ENCODE measurements around the gene TENT5C.

Gene TENT5C

DNA sequence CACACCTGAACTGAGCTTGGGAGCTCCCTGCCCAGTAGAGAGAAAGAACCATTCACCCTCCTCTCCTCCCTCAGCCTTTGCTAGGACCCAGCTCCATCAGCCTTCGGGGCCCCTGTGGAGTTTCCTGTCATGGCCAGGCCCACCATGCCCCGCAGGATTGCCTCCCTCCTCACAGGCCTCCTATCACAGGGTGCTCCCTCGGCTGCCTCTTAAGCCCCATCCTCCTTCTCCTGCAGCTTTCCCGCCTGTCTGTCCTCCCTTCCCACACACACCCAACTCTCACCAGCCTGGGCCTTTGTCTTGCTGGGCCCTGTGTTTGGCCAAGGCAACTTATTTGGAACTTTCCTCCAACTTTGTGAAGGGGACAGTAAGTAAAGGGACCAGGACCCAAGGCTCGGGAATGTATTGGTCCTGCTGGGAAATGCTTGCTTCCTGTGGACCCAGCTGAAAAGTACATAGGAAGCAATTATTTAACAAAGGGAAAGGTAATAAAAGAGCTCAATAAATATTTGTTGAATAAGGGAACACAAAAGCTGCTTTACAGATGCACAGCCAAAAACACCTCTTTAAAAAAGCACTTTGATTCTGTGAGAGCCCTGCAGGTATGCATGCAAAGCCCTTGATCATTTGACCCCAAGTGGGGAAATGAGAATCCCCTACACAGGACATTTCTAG lies 31.6 kb upstream of the TENT5C start:
- Histone ChIP-seq H3K4me3 (ENCODE audit: low read depth in 1 of 2, low read length in 2 of 2) (no peak overlapping the region), H3K27me3 (ENCODE audit: low read depth, low read length) (no peaks in the 10 kb centered on the region), H3K27ac (ENCODE audit: low read length) (no peak overlapping the region), H3K4me1 (ENCODE audit: control insufficient read depth in 1 of 2, insufficient read depth in 2 of 2, low read length in 2 of 2) (no peaks in the 10 kb centered on the region), H3K36me3 (ENCODE audit: control insufficient read depth in 1 of 2, insufficient read depth in 2 of 2, low read length in 2 of 2) (no peaks in the 10 kb centered on the region), H3K9me3 (ENCODE audit: control insufficient read depth in 1 of 2, low read length in 2 of 2) (no peaks in the 10 kb centered on the region)

DNA sequence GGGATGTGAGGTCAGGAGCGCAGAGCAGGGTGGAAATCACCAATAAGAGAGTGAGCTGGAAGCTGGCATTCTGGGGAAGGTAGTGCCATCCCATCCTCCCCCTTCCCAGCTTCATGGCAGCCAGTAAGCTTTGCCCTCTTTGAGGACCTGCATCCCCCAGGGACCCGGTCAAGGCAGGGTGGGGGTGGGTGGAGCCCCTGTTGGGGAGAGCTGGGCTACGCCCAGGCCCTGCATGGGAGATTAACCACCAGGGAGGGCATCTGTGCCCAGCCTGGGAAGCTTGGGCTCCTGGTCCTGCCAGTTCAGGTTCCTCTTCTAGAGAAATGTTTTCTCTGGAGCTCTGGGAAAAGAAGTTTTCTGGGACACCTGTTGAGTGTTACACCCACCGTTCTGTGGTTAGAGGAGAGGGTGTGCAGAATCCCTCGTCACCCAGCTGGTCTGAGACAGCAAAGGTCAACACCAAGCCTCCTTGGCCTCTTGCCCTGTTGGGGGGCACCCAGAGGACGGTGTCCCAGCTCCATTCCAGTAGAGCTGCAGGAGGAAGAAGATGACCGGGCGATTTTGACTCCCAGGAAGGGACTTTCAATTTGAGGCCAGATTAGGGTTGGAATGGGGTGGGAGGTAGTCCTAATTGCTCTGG lies 30.1 kb upstream of the TENT5C start:
- Histone ChIP-seq H3K9me3 (ENCODE audit: control insufficient read depth in 1 of 2, low read length in 2 of 2) (no peaks in the 10 kb centered on the region), H3K4me3 (ENCODE audit: low read depth in 1 of 2, low read length in 2 of 2) (no peak overlapping the region), H3K27me3 (ENCODE audit: low read depth, low read length) (no peaks in the 10 kb centered on the region)

GRCh38 chr1:117576236-117576635 lies 29.6 kb upstream of the TENT5C start:
- Histone ChIP-seq H3K27me3 (ENCODE audit: low read depth, low read length) (no peaks in the 10 kb centered on the region), H3K4me3 (ENCODE audit: low read depth in 1 of 2, low read length in 2 of 2) (no peak overlapping the region), H3K36me3 (ENCODE audit: control insufficient read depth in 1 of 2, insufficient read depth in 2 of 2, low read length in 2 of 2) (no peaks in the 10 kb centered on the region), H3K27ac (ENCODE audit: low read length) (no peak overlapping the region), H3K9me3 (ENCODE audit: control insufficient read depth in 1 of 2, low read length in 2 of 2) (no peaks in the 10 kb centered on the region), H3K4me1 (ENCODE audit: control insufficient read depth in 1 of 2, insufficient read depth in 2 of 2, low read length in 2 of 2) (no peaks in the 10 kb centered on the region)

More for the DNA sequence above, 30.1 kb upstream of the TENT5C start:
- Histone ChIP-seq H3K27ac (ENCODE audit: low read length) (no peak overlapping the region), H3K36me3 (ENCODE audit: control insufficient read depth in 1 of 2, insufficient read depth in 2 of 2, low read length in 2 of 2) (no peaks in the 10 kb centered on the region), H3K4me1 (ENCODE audit: control insufficient read depth in 1 of 2, insufficient read depth in 2 of 2, low read length in 2 of 2) (no peaks in the 10 kb centered on the region)

DNA sequence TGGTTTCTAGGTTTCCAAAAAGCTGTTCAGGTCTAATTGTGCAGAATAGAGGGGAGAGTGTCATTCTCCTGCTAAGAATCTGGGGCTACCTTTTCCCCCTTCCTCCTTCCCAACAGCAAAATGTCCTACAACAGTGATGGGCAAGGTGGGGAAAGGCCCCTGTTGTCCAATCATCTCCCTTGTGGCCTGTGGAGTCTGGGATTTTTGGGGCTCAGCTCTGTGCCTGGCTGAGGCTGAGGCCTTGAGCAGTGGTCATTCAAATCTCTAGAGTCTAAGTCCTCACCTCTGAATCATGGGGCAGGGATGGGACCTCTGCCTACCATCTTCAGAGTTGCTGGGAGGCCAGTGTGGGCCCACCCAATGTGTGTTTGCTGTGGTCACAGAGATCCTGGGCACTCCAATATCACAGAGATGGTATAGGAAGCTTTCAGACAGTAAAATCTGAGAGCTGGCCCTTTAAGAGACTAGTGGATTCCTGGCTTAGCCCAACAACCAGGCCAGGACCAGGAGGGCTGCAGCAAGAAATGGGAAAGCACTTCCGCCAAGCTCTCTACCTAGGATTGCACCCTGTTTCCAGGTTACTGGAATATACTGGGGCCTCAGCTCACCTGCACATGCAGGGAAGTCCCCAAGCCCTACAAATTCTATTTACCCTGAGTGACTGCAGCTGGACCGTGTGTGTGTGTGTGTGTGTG lies 28.5 kb upstream of the TENT5C start:
- H3K9me3 ChIP-seq (ENCODE audit: control insufficient read depth in 1 of 2, low read length in 2 of 2), result no peaks in the 10 kb centered on the region
- H3K4me3 ChIP-seq (ENCODE audit: low read depth in 1 of 2, low read length in 2 of 2), result no peak overlapping the region
- no peak overlapping the region for H3K27ac ChIP-seq (ENCODE audit: low read length)
- no peaks in the 10 kb centered on the region for H3K27me3 ChIP-seq (ENCODE audit: low read depth, low read length)
- no peaks in the 10 kb centered on the region for H3K36me3 ChIP-seq (ENCODE audit: control insufficient read depth in 1 of 2, insufficient read depth in 2 of 2, low read length in 2 of 2)
- no peaks in the 10 kb centered on the region for H3K4me1 ChIP-seq (ENCODE audit: control insufficient read depth in 1 of 2, insufficient read depth in 2 of 2, low read length in 2 of 2)

DNA sequence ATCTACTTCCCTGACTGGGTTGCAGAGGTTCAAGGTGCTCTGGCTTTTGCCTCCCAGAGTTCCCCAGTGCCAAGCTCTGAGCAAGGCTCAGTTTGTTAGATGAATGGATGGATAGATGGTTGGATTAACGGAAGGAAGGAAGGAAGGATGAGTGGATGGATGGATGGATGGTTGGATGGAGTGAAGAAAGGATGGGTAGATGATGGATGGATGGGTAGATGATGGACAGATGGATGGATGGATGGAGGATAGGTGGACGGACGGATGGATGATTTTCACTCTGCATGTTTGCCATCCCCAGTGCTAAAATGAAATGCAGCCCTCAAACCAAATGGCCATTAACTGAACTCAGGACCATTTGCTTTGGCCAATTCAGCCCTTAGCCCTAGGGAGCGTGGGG lies 27.4 kb upstream of the TENT5C start:
- H3K36me3 ChIP-seq (ENCODE audit: control insufficient read depth in 1 of 2, insufficient read depth in 2 of 2, low read length in 2 of 2), result no peaks in the 10 kb centered on the region
- H3K27ac ChIP-seq (ENCODE audit: low read length), result no peak overlapping the region

DNA sequence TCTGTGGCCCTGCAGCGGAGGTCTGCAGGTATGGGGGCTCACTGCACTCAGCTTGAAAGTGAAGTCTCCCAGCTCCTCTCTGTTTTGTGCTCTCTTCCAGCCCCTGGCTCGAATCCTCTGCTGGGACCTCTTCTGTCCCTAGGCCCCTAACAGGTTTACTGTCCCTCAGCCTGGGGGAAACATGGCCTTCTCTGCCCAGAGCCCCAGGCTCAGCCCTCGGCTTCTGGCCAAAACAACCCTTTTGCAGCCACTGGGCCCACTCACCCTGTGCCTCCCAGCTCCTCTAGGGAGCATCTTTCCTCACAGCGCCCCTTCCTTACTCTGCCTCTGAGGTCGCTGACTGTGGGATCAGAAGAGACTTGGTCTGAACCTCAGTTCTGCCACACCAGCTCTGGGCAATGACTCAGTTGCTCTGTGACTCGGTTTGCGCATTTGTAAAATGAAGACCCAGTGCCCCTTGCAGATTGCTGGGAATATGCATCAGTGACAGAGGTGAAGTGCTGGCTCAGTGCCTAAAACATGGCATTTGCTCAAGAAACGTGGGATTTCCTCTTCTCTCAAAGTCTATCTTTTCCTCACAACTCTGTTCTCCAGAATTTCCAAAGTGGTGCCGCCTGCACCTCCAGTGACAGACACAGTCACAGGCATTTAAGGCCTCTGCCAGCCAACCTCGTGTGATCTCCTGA lies 26.5 kb upstream of the TENT5C start:
- H3K36me3 ChIP-seq (ENCODE audit: control insufficient read depth in 1 of 2, insufficient read depth in 2 of 2, low read length in 2 of 2), result no peaks in the 10 kb centered on the region
- no peaks in the 10 kb centered on the region for H3K4me1 ChIP-seq (ENCODE audit: control insufficient read depth in 1 of 2, insufficient read depth in 2 of 2, low read length in 2 of 2)
- H3K4me3 ChIP-seq (ENCODE audit: low read depth in 1 of 2, low read length in 2 of 2), result no peak overlapping the region
- no peaks in the 10 kb centered on the region for H3K9me3 ChIP-seq (ENCODE audit: control insufficient read depth in 1 of 2, low read length in 2 of 2)
- H3K27me3 ChIP-seq (ENCODE audit: low read depth, low read length), result no peaks in the 10 kb centered on the region
- H3K27ac ChIP-seq (ENCODE audit: low read length), result no peak overlapping the region

More for the DNA sequence above, 27.4 kb upstream of the TENT5C start:
- no peaks in the 10 kb centered on the region for H3K4me1 ChIP-seq (ENCODE audit: control insufficient read depth in 1 of 2, insufficient read depth in 2 of 2, low read length in 2 of 2)
- no peaks in the 10 kb centered on the region for H3K27me3 ChIP-seq (ENCODE audit: low read depth, low read length)
- H3K4me3 ChIP-seq (ENCODE audit: low read depth in 1 of 2, low read length in 2 of 2), result no peak overlapping the region
- H3K9me3 ChIP-seq (ENCODE audit: control insufficient read depth in 1 of 2, low read length in 2 of 2), result no peaks in the 10 kb centered on the region

GRCh38 chr1:117580436-117580835 lies 25.4 kb upstream of the TENT5C start:
- H3K9me3 ChIP-seq (ENCODE audit: control insufficient read depth in 1 of 2, low read length in 2 of 2), result no peaks in the 10 kb centered on the region
- H3K36me3 ChIP-seq (ENCODE audit: control insufficient read depth in 1 of 2, insufficient read depth in 2 of 2, low read length in 2 of 2), result no peaks in the 10 kb centered on the region
- no peaks in the 10 kb centered on the region for H3K4me1 ChIP-seq (ENCODE audit: control insufficient read depth in 1 of 2, insufficient read depth in 2 of 2, low read length in 2 of 2)
- H3K27me3 ChIP-seq (ENCODE audit: low read depth, low read length), result no peaks in the 10 kb centered on the region
- no peak overlapping the region for H3K4me3 ChIP-seq (ENCODE audit: low read depth in 1 of 2, low read length in 2 of 2)
- no peak overlapping the region for H3K27ac ChIP-seq (ENCODE audit: low read length)

GRCh38 chr1:117580882-117581281 lies 25.0 kb upstream of the TENT5C start:
- Histone ChIP-seq H3K36me3 (ENCODE audit: control insufficient read depth in 1 of 2, insufficient read depth in 2 of 2, low read length in 2 of 2) (no peaks in the 10 kb centered on the region), H3K4me3 (ENCODE audit: low read depth in 1 of 2, low read length in 2 of 2) (no peak overlapping the region), H3K27me3 (ENCODE audit: low read depth, low read length) (no peaks in the 10 kb centered on the region), H3K9me3 (ENCODE audit: control insufficient read depth in 1 of 2, low read length in 2 of 2) (no peaks in the 10 kb centered on the region), H3K4me1 (ENCODE audit: control insufficient read depth in 1 of 2, insufficient read depth in 2 of 2, low read length in 2 of 2) (no peaks in the 10 kb centered on the region), H3K27ac (ENCODE audit: low read length) (no peak overlapping the region)

- Histone ChIP-seq H3K4me3 (ENCODE audit: low read depth in 1 of 2, low read length in 2 of 2) (no peak overlapping the region), H3K27ac (ENCODE audit: low read length) (no peak overlapping the region), H3K27me3 (ENCODE audit: low read depth, low read length) (no peaks in the 10 kb centered on the region), H3K36me3 (ENCODE audit: control insufficient read depth in 1 of 2, insufficient read depth in 2 of 2, low read length in 2 of 2) (no peaks in the 10 kb centered on the region), H3K4me1 (ENCODE audit: control insufficient read depth in 1 of 2, insufficient read depth in 2 of 2, low read length in 2 of 2) (no peaks in the 10 kb centered on the region), H3K9me3 (ENCODE audit: control insufficient read depth in 1 of 2, low read length in 2 of 2) (no peaks in the 10 kb centered on the region)
These were observed 24.4 kb upstream of the TENT5C start for GRCh38 chr1:117581391-117581943.

DNA sequence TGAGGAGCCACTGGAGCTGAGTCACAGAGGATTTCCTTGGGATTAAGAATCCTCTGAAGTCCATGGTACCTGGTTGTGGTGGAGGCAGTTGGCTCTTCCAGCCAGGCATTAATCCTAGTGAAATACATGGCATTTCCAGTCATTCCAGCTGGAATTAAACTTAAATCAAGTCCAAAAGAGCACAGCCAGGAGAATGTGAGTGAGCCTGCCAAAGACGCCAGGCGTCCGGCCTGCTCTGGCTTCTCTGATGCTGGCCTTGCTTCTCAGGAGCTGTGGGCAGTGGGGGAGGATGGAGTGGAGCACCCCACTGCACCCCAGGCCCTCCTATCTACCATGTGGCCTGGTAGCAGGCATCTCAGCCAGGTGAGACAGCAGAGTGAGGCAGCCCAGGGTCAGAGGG lies 23.4 kb upstream of the TENT5C start:
- Histone ChIP-seq H3K4me1 (ENCODE audit: control insufficient read depth in 1 of 2, insufficient read depth in 2 of 2, low read length in 2 of 2) (no peaks in the 10 kb centered on the region), H3K4me3 (ENCODE audit: low read depth in 1 of 2, low read length in 2 of 2) (no peak overlapping the region), H3K9me3 (ENCODE audit: control insufficient read depth in 1 of 2, low read length in 2 of 2) (no peaks in the 10 kb centered on the region), H3K36me3 (ENCODE audit: control insufficient read depth in 1 of 2, insufficient read depth in 2 of 2, low read length in 2 of 2) (no peaks in the 10 kb centered on the region), H3K27me3 (ENCODE audit: low read depth, low read length) (no peaks in the 10 kb centered on the region), H3K27ac (ENCODE audit: low read length) (no peak overlapping the region)

- Histone ChIP-seq H3K27ac (ENCODE audit: low read length) (no peak overlapping the region), H3K27me3 (ENCODE audit: low read depth, low read length) (no peaks in the 10 kb centered on the region), H3K9me3 (ENCODE audit: control insufficient read depth in 1 of 2, low read length in 2 of 2) (no peaks in the 10 kb centered on the region), H3K4me1 (ENCODE audit: control insufficient read depth in 1 of 2, insufficient read depth in 2 of 2, low read length in 2 of 2) (no peaks in the 10 kb centered on the region), H3K4me3 (ENCODE audit: low read depth in 1 of 2, low read length in 2 of 2) (no peak overlapping the region), H3K36me3 (ENCODE audit: control insufficient read depth in 1 of 2, insufficient read depth in 2 of 2, low read length in 2 of 2) (no peaks in the 10 kb centered on the region)
These were observed 22.6 kb upstream of the TENT5C start for GRCh38 chr1:117583247-117583646.
